Measurements from ENCODE around the gene ZBTB4.
A peak's percentile ranks its signal among the peaks of the same experiment; 100 is the strongest.
"Not testable (repeated sequence)": the region's sequence is repeated elsewhere in the genome, so short reads cannot be mapped to it uniquely, and the experiment has no call there.

ZBTB4 gene

GRCh38 chr17:7481842-7482741, 2.7 kb upstream of the ZBTB4 start:
- WGBS (ENCODE audit: extremely low coverage, insufficient coverage, insufficient read length), result no CpG with 5 or more reads among the region's 31 CpGs
- DNase-seq; H3K14ac ChIP-seq (ENCODE audit: low read length); H3K27ac ChIP-seq (ENCODE audit: low read depth, low read length); H2AK5ac ChIP-seq (ENCODE audit: low read length); H2BK12ac ChIP-seq (ENCODE audit: low read length); H3K9ac ChIP-seq (ENCODE audit: low read length); H3K9me3 ChIP-seq (ENCODE audit: insufficient read depth, low read depth, low read length); H3K27me3 ChIP-seq (ENCODE audit: insufficient read depth, low read length); H2AFZ ChIP-seq (ENCODE audit: insufficient read depth, low read length, poor library complexity); H3K23ac ChIP-seq (ENCODE audit: low read length); H2BK120ac ChIP-seq (ENCODE audit: insufficient read depth, low read length, poor library complexity); H2BK5ac ChIP-seq (ENCODE audit: low read depth, low read length, poor library complexity); H3K36me3 ChIP-seq (ENCODE audit: control insufficient read depth in 1 of 2, insufficient read depth in 2 of 2, low read length in 2 of 2); H3K4me2 ChIP-seq (ENCODE audit: low read length); H4K12ac ChIP-seq (ENCODE audit: low read depth, low read length); H3K4me3 ChIP-seq (ENCODE audit: low read depth, low read length); H4K8ac ChIP-seq (ENCODE audit: low read depth, low read length); H3K4ac ChIP-seq (ENCODE audit: low read depth, low read length); H3K18ac ChIP-seq (ENCODE audit: low read length): not testable (repeated sequence)
- Histone ChIP-seq H3K79me2 (ENCODE audit: control insufficient read depth, insufficient read depth, low read length, poor library complexity) (peaks cover 32% of the 10 kb centered on the region), H3K79me1 (ENCODE audit: low read length) (peaks cover 32% of the 10 kb centered on the region), H3K4me1 (ENCODE audit: control insufficient read depth in 1 of 2, insufficient read depth in 2 of 2, low read length in 2 of 2) (peaks cover 33 to 35% of the 10 kb centered on the region in 2 experiments), H4K91ac (ENCODE audit: low read depth, low read length) (peak overlapping the region; percentile 96)

GRCh38 chr17:7481275-7481674, 1.8 kb upstream of the ZBTB4 start, which contains the start of gene SLC35G6:
Gene SLC35G6 (plus strand): TSS chr17:7481446. CDS start chr17:7481517, 71 bp downstream.
- not testable (repeated sequence) for H3K9me3 ChIP-seq (ENCODE audit: insufficient read depth, low read depth, low read length); H2AFZ ChIP-seq (ENCODE audit: insufficient read depth, low read length, poor library complexity); H3K4ac ChIP-seq (ENCODE audit: low read depth, low read length); H3K4me3 ChIP-seq (ENCODE audit: low read depth, low read length); H3K9ac ChIP-seq (ENCODE audit: low read length); H4K8ac ChIP-seq (ENCODE audit: low read depth, low read length); H2BK12ac ChIP-seq (ENCODE audit: low read length); H3K36me3 ChIP-seq (ENCODE audit: control insufficient read depth in 1 of 2, insufficient read depth in 2 of 2, low read length in 2 of 2); H3K14ac ChIP-seq (ENCODE audit: low read length); H2BK5ac ChIP-seq (ENCODE audit: low read depth, low read length, poor library complexity); H3K27ac ChIP-seq (ENCODE audit: low read depth, low read length); H3K27me3 ChIP-seq (ENCODE audit: insufficient read depth, low read length); DNase-seq; H4K12ac ChIP-seq (ENCODE audit: low read depth, low read length); H3K23ac ChIP-seq (ENCODE audit: low read length); H2AK5ac ChIP-seq (ENCODE audit: low read length); H2BK120ac ChIP-seq (ENCODE audit: insufficient read depth, low read length, poor library complexity); H3K18ac ChIP-seq (ENCODE audit: low read length)
- H4K91ac ChIP-seq (ENCODE audit: low read depth, low read length), result peak within 1 kb of the TSS; percentile 71
- WGBS (ENCODE audit: extremely low coverage, insufficient coverage, insufficient read length), result no CpG with 5 or more reads among the region's 4 CpGs
- peaks cover 38 to 43% of the 10 kb centered on the region in 2 experiments for H3K4me1 ChIP-seq (ENCODE audit: control insufficient read depth in 1 of 2, insufficient read depth in 2 of 2, low read length in 2 of 2)
- H3K79me2 ChIP-seq (ENCODE audit: control insufficient read depth, insufficient read depth, low read length, poor library complexity), result peaks cover 32% of the 10 kb centered on the region
- peak within 1 kb of the TSS; percentile 65 for H3K4me2 ChIP-seq (ENCODE audit: low read length)
- peaks cover 32% of the 10 kb centered on the region for H3K79me1 ChIP-seq (ENCODE audit: low read length)

GRCh38 chr17:7480089-7480384, 606 bp upstream of the ZBTB4 start:
- Histone ChIP-seq H2BK120ac (ENCODE audit: insufficient read depth, low read length, poor library complexity) (peak overlapping the region; percentile 96), H3K9me3 (ENCODE audit: insufficient read depth, low read depth, low read length) (no peaks in the 10 kb centered on the region), H4K12ac (ENCODE audit: low read depth, low read length) (peak overlapping the region; percentile 98), H3K4me1 (ENCODE audit: control insufficient read depth in 1 of 2, insufficient read depth in 2 of 2, low read length in 2 of 2) (peaks cover 39 to 42% of the 10 kb centered on the region in 2 experiments), H3K4me2 (ENCODE audit: low read length) (peak overlapping the region; percentile 65), H4K8ac (ENCODE audit: low read depth, low read length) (peak overlapping the region; percentile 83), H3K27ac (ENCODE audit: low read depth, low read length) (peak overlapping the region; percentile 92), H3K27me3 (ENCODE audit: insufficient read depth, low read length) (no peaks in the 10 kb centered on the region), H2AK5ac (ENCODE audit: low read length) (peak overlapping the region; percentile 31), H2BK12ac (ENCODE audit: low read length) (peak overlapping the region; percentile 42), H3K36me3 (ENCODE audit: control insufficient read depth in 1 of 2, insufficient read depth in 2 of 2, low read length in 2 of 2) (no peaks in the 10 kb centered on the region), H3K9ac (ENCODE audit: low read length) (peak overlapping the region; percentile 2), H2AFZ (ENCODE audit: insufficient read depth, low read length, poor library complexity) (peak overlapping the region; percentile 99), H3K4ac (ENCODE audit: low read depth, low read length) (peak overlapping the region; percentile 99), H3K4me3 (ENCODE audit: low read depth, low read length) (peak overlapping the region; percentile 83), H3K23ac (ENCODE audit: low read length) (no peak overlapping the region), H3K18ac (ENCODE audit: low read length) (peak overlapping the region; percentile 96), H3K14ac (ENCODE audit: low read length) (peak overlapping the region; percentile 83), H2BK5ac (ENCODE audit: low read depth, low read length, poor library complexity) (peak overlapping the region; percentile 55), H3K79me2 (ENCODE audit: control insufficient read depth, insufficient read depth, low read length, poor library complexity) (peaks cover 25% of the 10 kb centered on the region), H4K91ac (ENCODE audit: low read depth, low read length) (peak overlapping the region; percentile 71), H3K79me1 (ENCODE audit: low read length) (peaks cover 32% of the 10 kb centered on the region)
- DNase-seq, result peak; percentile 5 to 43
- no CpG with 5 or more reads among the region's 8 CpGs for WGBS (ENCODE audit: extremely low coverage, insufficient coverage, insufficient read length)

- H3K4me3 ChIP-seq (ENCODE audit: low read depth, low read length), result peak overlapping the region; percentile 89
- H4K8ac ChIP-seq (ENCODE audit: low read depth, low read length), result peak overlapping the region; percentile 93
- H3K14ac ChIP-seq (ENCODE audit: low read length), result peak overlapping the region; percentile 96
- H3K9ac ChIP-seq (ENCODE audit: low read length), result peak overlapping the region; percentile 85
- peaks cover 26% of the 10 kb centered on the region for H3K79me1 ChIP-seq (ENCODE audit: low read length)
- H3K27ac ChIP-seq (ENCODE audit: low read depth, low read length), result peak overlapping the region; percentile 93
- H3K23ac ChIP-seq (ENCODE audit: low read length), result no peak overlapping the region
- peaks cover 0 to 2% of the 10 kb centered on the region in 2 experiments for H3K36me3 ChIP-seq (ENCODE audit: control insufficient read depth in 1 of 2, insufficient read depth in 2 of 2, low read length in 2 of 2)
- peaks cover 21% of the 10 kb centered on the region for H3K79me2 ChIP-seq (ENCODE audit: control insufficient read depth, insufficient read depth, low read length, poor library complexity)
- DNase-seq, result no peak
- H3K4ac ChIP-seq (ENCODE audit: low read depth, low read length), result peak overlapping the region; percentile 81
- peak overlapping the region; percentile 86 for H2BK120ac ChIP-seq (ENCODE audit: insufficient read depth, low read length, poor library complexity)
- peaks cover 39 to 47% of the 10 kb centered on the region in 2 experiments for H3K4me1 ChIP-seq (ENCODE audit: control insufficient read depth in 1 of 2, insufficient read depth in 2 of 2, low read length in 2 of 2)
- peak overlapping the region; percentile 64 for H3K4me2 ChIP-seq (ENCODE audit: low read length)
- H3K9me3 ChIP-seq (ENCODE audit: insufficient read depth, low read depth, low read length), result no peaks in the 10 kb centered on the region
- peak overlapping the region; percentile 77 for H2AK5ac ChIP-seq (ENCODE audit: low read length)
- peak overlapping the region; percentile 89 for H2BK5ac ChIP-seq (ENCODE audit: low read depth, low read length, poor library complexity)
- H4K91ac ChIP-seq (ENCODE audit: low read depth, low read length), result peak overlapping the region; percentile 99
- no CpG with 5 or more reads among the region's 40 CpGs for WGBS (ENCODE audit: extremely low coverage, insufficient coverage, insufficient read length)
- peak overlapping the region; percentile 64 for H2AFZ ChIP-seq (ENCODE audit: insufficient read depth, low read length, poor library complexity)
- H2BK12ac ChIP-seq (ENCODE audit: low read length), result no peak overlapping the region
- peak overlapping the region; percentile 95 for H4K12ac ChIP-seq (ENCODE audit: low read depth, low read length)
- H3K27me3 ChIP-seq (ENCODE audit: insufficient read depth, low read length), result no peaks in the 10 kb centered on the region
- H3K18ac ChIP-seq (ENCODE audit: low read length), result peak overlapping the region; percentile 90
Measured at GRCh38 chr17:7478276-7479212, 887 bp downstream of the ZBTB4 start.

Data from trophoblast cell (in vitro differentiated cells and primary cell).